ENCODE results near the gene ANTXR2.

- TF ChIP-seq CTCF (IDR thresholded peaks at IDR 0.05): 0 out of 2 replicates have a peak, but pooled peaks have one; percentile 4
- TF ChIP-seq ZFX (IDR thresholded peaks at IDR 0.05; ENCODE audit: borderline replicate concordance): no peak
These were observed at the start of gene ANTXR2 for GRCh38 chr4:80072744-80073472.

Measured in 22Rv1 (cell line).